Renal cortex interstitium (tissue), 11 donors: ENCODE results near the gene RAF1. TPM values are rescaled to one million over a fixed set of nuclear protein-coding genes. Genes with fewer than 3 reads are reported as not detected.
"Not testable (repeated sequence)": the region's sequence is repeated elsewhere in the genome, so short reads cannot be mapped to it uniquely, and the experiment has no call there.

ENCODE experiments used
- DNase-seq, 11 donors: peaks; one replicate each; pipeline ENCODE4 v3.0.0-alpha.2; 2013; ENCODE audit warnings: low read depth in 9 of 11, low spot score in 4 of 11; ENCODE audit errors: extremely low read depth in 1 of 11
- polyA plus RNA-seq, 3 donors: library from polyadenylated mRNA; unstranded; fragments of 120-200 nt; gene quantifications; one replicate each; pipeline ENCODE4 v1.2.1, GENCODE V29; 2013; ENCODE audit not compliant: insufficient read length in 3 of 3

Gene RAF1
- polyA plus RNA-seq, 3 donors: 108 to 137 (median 117) TPM

GRCh38 chr3:12687948-12688347 lies 24.0 kb upstream of the RAF1 start:
- no peak for DNase-seq

- no peak for DNase-seq
Observed at GRCh38 chr3:12686096-12686495, 22.2 kb upstream of the RAF1 start.

GRCh38 chr3:12681943-12682390 lies 18.1 kb upstream of the RAF1 start:
- DNase-seq: no peak

- no peak for DNase-seq
Observed at GRCh38 chr3:12681089-12681942, 17.4 kb upstream of the RAF1 start.

GRCh38 chr3:12679468-12679867 lies 15.6 kb upstream of the RAF1 start:
- no peak for DNase-seq

- DNase-seq: no peak
Observed at GRCh38 chr3:12677616-12678015, 13.7 kb upstream of the RAF1 start.

GRCh38 chr3:12675115-12675810 lies 11.3 kb upstream of the RAF1 start:
- no peak for DNase-seq

GRCh38 chr3:12673956-12674736 lies 10.2 kb upstream of the RAF1 start:
- not testable (repeated sequence) for DNase-seq

GRCh38 chr3:12671120-12671450 lies 7.2 kb upstream of the RAF1 start:
- no peak for DNase-seq

- no peak for DNase-seq
Observed at GRCh38 chr3:12670365-12671119, 6.6 kb upstream of the RAF1 start.

GRCh38 chr3:12663401-12663935 lies 449 bp downstream of the RAF1 start:
- peak in 4 of 11 donors; percentile 12 to 47 (median 39) for DNase-seq

- peak in 6 of 11 donors; percentile 13 to 38 (median 28) for DNase-seq
Observed at GRCh38 chr3:12662593-12663400, 1.1 kb downstream of the RAF1 start.

- DNase-seq: no peak
Observed at GRCh38 chr3:12661926-12662592, 1.9 kb downstream of the RAF1 start.

GRCh38 chr3:12661375-12661774 lies 2.5 kb downstream of the RAF1 start:
- not testable (repeated sequence) for DNase-seq

- no peak for DNase-seq
Observed at GRCh38 chr3:12660196-12660595, 3.7 kb downstream of the RAF1 start.

- DNase-seq: no peak
Observed at GRCh38 chr3:12659316-12660015, 4.5 kb downstream of the RAF1 start.

GRCh38 chr3:12658593-12659058 lies 5.3 kb downstream of the RAF1 start:
- no peak for DNase-seq
